ENCODE data around the gene MC3R. TPM values are rescaled to one million over a fixed set of nuclear protein-coding genes. Genes with fewer than 3 reads are reported as not detected.

MC3R gene
- total and polyA plus RNA-seq, 2 of the 4 experiments (the other 2 are of a cell fraction) = not detected

DNA sequence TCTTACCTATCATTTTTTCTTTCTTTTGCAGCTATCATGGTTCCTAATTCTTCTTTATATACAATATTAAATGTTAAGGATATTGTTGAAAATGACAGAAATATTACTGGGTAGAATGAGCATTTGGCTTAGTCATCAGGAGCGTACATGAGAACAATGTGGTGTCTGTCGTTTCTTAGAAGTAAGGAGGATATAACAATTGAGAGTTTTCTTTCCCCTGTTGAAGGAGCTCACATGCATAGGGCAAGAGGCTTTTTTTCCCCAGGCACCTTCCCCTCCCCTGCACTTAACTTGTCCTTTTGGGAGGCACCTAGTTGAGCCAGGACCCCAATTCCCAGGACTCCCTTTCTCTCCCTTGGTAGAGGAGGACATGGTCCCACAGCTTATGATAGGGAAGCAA, 25.0 kb downstream of the MC3R start:
- H3K23ac ChIP-seq (ENCODE audit: low read depth, low read length) = no peak overlapping the region
- H2AFZ ChIP-seq (replicated peaks; ENCODE audit: low read length, poor library complexity) = no peak overlapping the region
- no CpG with 5 or more reads among the region's 2 CpGs for WGBS, 2 experiments (ENCODE audit: extremely low coverage in 2 of 2, insufficient read length in 1 of 2)
- H3K27me3 ChIP-seq (ENCODE audit: control insufficient read depth, insufficient read depth, low read length) = no peaks in the 10 kb centered on the region
- no peaks in the 10 kb centered on the region for H3K36me3 ChIP-seq (ENCODE audit: control insufficient read depth, insufficient read depth, low read length)
- TF ChIP-seq RCOR1 (IDR thresholded peaks at IDR 0.05; ENCODE audit: insufficient replicate concordance, low read length) (no peak), MAFK (IDR thresholded peaks at IDR 0.05; ENCODE audit: low read depth, low read length) (no peak), MAZ (IDR thresholded peaks at IDR 0.05; ENCODE audit: borderline replicate concordance, low read depth, low read length) (no peak), RFX5 (IDR thresholded peaks at IDR 0.05; ENCODE audit: low read depth, low read length) (no peak), FOS (IDR thresholded peaks at IDR 0.05; ENCODE audit: low read depth, low read length) (no peak), CEBPB (IDR thresholded peaks at IDR 0.05; ENCODE audit: low read depth, low read length) (no peak), SMC3 (IDR thresholded peaks at IDR 0.05; ENCODE audit: low read depth, low read length) (no peak), BHLHE40 (IDR thresholded peaks at IDR 0.05; ENCODE audit: low read depth, low read length) (no peak), CHD1 (IDR thresholded peaks at IDR 0.05; ENCODE audit: low read depth, low read length) (no peak), MXI1 (IDR thresholded peaks at IDR 0.05; ENCODE audit: borderline replicate concordance, low read depth, low read length) (no peak), RAD21 (IDR thresholded peaks at IDR 0.05; ENCODE audit: low read length) (no peak), NFE2L2 (IDR thresholded peaks at IDR 0.05; ENCODE audit: low read depth, low read length) (no peak), POLR2A (IDR thresholded peaks at IDR 0.05; ENCODE audit: low read depth, low read length) (no peak)
- TF ChIP-seq, protein P1, sequence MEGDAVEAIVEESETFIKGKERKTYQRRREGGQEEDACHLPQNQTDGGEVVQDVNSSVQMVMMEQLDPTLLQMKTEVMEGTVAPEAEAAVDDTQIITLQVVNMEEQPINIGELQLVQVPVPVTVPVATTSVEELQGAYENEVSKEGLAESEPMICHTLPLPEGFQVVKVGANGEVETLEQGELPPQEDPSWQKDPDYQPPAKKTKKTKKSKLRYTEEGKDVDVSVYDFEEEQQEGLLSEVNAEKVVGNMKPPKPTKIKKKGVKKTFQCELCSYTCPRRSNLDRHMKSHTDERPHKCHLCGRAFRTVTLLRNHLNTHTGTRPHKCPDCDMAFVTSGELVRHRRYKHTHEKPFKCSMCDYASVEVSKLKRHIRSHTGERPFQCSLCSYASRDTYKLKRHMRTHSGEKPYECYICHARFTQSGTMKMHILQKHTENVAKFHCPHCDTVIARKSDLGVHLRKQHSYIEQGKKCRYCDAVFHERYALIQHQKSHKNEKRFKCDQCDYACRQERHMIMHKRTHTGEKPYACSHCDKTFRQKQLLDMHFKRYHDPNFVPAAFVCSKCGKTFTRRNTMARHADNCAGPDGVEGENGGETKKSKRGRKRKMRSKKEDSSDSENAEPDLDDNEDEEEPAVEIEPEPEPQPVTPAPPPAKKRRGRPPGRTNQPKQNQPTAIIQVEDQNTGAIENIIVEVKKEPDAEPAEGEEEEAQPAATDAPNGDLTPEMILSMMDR (conservative IDR thresholded peaks at IDR 0.05; ENCODE audit: low read depth, low read length) = no peak
- TF ChIP-seq, protein P2, sequence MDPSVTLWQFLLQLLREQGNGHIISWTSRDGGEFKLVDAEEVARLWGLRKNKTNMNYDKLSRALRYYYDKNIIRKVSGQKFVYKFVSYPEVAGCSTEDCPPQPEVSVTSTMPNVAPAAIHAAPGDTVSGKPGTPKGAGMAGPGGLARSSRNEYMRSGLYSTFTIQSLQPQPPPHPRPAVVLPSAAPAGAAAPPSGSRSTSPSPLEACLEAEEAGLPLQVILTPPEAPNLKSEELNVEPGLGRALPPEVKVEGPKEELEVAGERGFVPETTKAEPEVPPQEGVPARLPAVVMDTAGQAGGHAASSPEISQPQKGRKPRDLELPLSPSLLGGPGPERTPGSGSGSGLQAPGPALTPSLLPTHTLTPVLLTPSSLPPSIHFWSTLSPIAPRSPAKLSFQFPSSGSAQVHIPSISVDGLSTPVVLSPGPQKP (IDR thresholded peaks at IDR 0.05; ENCODE audit: borderline replicate concordance, low read depth, low read length) = no peak
- TF ChIP-seq, protein P3, sequence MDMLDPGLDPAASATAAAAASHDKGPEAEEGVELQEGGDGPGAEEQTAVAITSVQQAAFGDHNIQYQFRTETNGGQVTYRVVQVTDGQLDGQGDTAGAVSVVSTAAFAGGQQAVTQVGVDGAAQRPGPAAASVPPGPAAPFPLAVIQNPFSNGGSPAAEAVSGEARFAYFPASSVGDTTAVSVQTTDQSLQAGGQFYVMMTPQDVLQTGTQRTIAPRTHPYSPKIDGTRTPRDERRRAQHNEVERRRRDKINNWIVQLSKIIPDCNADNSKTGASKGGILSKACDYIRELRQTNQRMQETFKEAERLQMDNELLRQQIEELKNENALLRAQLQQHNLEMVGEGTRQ (IDR thresholded peaks at IDR 0.05; ENCODE audit: low read depth, low read length) = no peak
- H3K14ac ChIP-seq (replicated peaks; ENCODE audit: low read depth, low read length) = no peak overlapping the region
- no peaks in the 10 kb centered on the region for H3K4me1 ChIP-seq (ENCODE audit: control insufficient read depth, insufficient read depth, low read length)
- no peak overlapping the region for H4K5ac ChIP-seq (ENCODE audit: low read depth, low read length)
- H3K18ac ChIP-seq (ENCODE audit: low read depth, low read length) = no peak overlapping the region
- H4K91ac ChIP-seq (ENCODE audit: insufficient read depth, low read depth, low read length) = no peak overlapping the region
- no peak overlapping the region for H2BK120ac ChIP-seq (ENCODE audit: low read depth, low read length)
- H3K56ac ChIP-seq (ENCODE audit: extremely low read depth, insufficient read depth, low read length) = no peak overlapping the region
- intact Hi-C loops (cut with micrococcal nuclease) (no loop called here), dilution Hi-C loops (cut with HindIII; ENCODE audit: low sequenced_read_pairs, unreplicated experiment) (no loop called here), in situ Hi-C loops (cut with MboI; ENCODE audit: low sequenced_read_pairs) (no loop called here)
- ATAC-seq (ENCODE audit: low read depth) = no peak
- no peaks in the 10 kb centered on the region for H3K79me1 ChIP-seq (ENCODE audit: low read depth in 1 of 2, low read length in 2 of 2)
- ChIA-PET POLR2A (ENCODE audit: unreplicated experiment) (no interaction called here), CTCF (no interaction called here)
- no peak overlapping the region for H2BK20ac ChIP-seq (ENCODE audit: low read depth, low read length)
- no peak overlapping the region for H2AK5ac ChIP-seq (ENCODE audit: low read depth, low read length)
- no peak overlapping the region for H3K4me3 ChIP-seq (ENCODE audit: insufficient read depth, low read depth, low read length)
- DNase-seq = no peak
- no peaks in the 10 kb centered on the region for H4K20me1 ChIP-seq (ENCODE audit: insufficient read depth, low read length)
- no TSS peak for BruUV-seq (replicated peaks)
- H3K9ac ChIP-seq (ENCODE audit: low read depth, low read length) = no peak overlapping the region
- H3K9me1 ChIP-seq (ENCODE audit: insufficient read depth, low read length) = no peaks in the 10 kb centered on the region
- peaks cover 10% of the 10 kb centered on the region; the same call in 1 of the 2 replicates for H3K9me3 ChIP-seq (ENCODE audit: control insufficient read depth, insufficient read depth, low read length)
- H3K4ac ChIP-seq (ENCODE audit: low read depth, low read length) = no peak overlapping the region
- no peak overlapping the region for H3K27ac ChIP-seq (ENCODE audit: insufficient read depth, low read length)
- no peak overlapping the region for H3K4me2 ChIP-seq (ENCODE audit: low read depth, low read length)
- no peak overlapping the region for H2BK15ac ChIP-seq (ENCODE audit: low read depth, low read length)
- no peak overlapping the region for H2BK5ac ChIP-seq (ENCODE audit: low read depth, low read length, poor library complexity, severe bottlenecking)
- no peak overlapping the region for H2AK9ac ChIP-seq (replicated peaks; ENCODE audit: low read depth, low read length, poor library complexity)
- H4K8ac ChIP-seq (ENCODE audit: low read depth in 2 of 2, low read length in 2 of 2) = no peak overlapping the region

Data from IMR-90 (cell line).